ENCODE results near the gene ADGRL1.
A peak's percentile ranks its signal among the peaks of the same experiment; 100 is the strongest.

ADGRL1 gene

DNA sequence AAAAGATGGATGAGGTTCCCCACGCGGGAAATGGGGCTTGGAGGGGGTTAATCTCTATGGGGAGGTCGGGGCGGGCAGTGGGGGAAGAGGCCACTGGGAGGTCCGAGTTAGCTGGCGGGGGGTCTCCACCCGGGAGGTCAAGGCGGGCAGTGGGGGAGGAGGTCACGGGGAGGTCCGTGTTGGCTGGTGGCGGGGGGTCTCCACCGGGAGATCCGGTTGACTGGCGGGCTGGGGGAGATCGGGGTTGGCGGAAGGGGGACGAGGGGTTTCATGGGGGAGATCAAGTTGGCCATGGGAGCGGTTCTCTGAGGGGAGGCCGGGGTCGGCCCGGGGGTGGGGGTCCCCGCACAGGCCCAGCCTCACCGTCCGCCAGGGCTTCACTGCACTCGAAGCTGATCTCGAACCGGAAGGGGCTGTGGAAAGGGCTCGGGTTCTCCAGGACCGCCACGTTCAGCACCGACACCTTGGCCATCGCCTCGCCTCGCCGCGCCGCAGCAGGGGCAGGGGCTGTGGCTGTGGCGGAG lies 69.9 kb downstream of the ADGRL1 start:
- no peak for DNase-seq

DNA sequence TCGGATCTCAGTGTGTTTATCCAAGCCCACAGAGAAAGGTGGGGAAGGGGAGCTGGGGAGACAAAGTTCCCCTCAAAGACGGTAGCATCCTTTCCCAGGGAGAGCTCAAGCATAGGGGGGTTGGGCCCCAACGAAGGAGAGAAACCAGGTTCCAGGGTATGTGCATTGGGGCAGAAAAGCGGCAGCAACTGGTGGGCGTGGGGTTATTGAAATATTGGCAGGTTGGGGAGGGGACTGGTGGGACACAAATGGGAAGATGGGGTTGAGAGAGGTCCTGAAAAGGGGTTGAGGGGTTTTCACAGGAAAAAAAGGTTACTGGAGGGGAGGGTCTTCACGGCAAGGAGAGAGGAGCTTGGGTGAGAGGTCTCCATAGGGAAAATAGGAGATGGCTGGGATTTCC lies 70.6 kb downstream of the ADGRL1 start:
- no peak for DNase-seq

DNA sequence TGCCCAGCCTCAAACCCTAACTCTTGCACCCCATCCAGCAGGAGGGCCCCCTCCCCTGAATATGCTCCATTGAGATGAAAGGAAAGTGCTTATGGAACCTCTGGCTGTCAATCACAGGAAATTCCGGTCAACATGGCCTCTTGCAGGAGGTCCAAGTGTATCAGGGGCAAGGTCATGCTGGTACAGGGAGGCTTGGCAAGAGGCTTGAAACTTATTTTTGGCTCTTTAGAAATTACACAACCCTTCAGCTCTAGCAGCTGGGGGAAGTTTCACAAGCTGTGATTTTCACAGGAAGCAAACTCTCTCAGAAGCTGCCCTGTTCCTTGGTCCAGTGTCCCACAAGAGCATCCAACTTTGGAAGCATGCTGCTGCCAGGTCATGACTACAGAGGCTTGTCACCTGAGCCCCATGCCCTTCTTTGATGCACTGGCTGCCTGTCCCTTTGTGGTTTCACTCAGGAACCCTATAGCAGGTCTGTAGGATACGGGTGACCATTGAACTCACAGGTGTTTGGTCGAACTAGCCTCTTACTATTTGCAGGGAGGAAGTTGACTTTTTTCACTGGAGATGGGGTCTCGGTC lies 78.0 kb downstream of the ADGRL1 start:
- DNase-seq: no peak

DNA sequence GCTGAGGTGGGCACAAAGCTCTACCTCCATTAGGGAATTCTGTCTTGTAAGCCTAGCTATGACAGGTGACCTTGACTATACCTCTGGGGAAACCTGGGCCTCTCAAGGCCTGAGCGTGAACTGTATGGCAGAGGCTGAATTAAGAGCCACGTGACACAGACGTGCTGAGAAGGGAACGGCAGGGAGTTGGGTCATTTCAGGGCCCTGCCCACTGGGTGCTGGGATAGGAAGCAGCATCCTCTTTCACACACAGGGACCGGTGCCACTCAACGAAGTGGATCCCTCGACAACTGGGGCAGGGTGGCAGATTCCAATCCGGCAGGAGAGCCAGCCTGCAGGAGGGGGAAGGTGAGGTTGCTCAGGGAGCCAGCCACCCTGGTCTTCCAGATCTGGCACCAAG lies 78.8 kb downstream of the ADGRL1 start:
- DNase-seq: no peak

DNA sequence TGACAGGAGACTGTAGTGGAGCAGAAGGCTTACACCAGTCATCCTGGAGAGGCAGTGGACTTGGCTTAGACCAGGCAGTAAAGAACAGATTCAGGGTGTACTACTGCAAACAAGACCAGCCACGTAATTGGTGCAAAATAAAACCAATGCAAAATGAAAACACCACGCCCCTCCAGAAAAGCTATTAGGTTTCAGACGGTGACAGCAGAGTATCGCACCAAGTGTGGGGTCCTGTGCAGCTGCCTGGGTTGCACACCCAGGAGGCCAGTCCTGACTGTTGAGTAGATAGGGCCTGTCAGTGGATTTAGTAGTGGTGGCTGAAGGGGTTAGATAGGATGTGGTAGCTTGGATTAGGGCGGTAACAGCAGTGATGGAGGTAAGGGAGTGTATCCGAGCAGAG lies 83.0 kb downstream of the ADGRL1 start:
- no peak for DNase-seq

DNA sequence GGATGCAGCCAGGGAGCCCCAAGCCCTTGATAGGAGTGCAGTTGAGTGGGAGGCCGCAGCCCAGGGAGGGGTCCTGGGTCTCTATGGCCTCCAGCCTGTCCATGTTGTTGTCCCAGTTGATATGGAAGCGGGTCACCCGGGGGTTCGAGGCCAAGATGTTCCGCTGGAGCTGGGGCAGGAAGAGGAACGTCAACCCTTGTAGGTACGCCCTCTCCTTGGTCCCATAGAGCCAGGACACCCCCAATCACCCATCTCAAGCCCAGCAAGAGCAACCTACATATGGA lies 85.5 kb downstream of the ADGRL1 start:
- no peak for DNase-seq

DNA sequence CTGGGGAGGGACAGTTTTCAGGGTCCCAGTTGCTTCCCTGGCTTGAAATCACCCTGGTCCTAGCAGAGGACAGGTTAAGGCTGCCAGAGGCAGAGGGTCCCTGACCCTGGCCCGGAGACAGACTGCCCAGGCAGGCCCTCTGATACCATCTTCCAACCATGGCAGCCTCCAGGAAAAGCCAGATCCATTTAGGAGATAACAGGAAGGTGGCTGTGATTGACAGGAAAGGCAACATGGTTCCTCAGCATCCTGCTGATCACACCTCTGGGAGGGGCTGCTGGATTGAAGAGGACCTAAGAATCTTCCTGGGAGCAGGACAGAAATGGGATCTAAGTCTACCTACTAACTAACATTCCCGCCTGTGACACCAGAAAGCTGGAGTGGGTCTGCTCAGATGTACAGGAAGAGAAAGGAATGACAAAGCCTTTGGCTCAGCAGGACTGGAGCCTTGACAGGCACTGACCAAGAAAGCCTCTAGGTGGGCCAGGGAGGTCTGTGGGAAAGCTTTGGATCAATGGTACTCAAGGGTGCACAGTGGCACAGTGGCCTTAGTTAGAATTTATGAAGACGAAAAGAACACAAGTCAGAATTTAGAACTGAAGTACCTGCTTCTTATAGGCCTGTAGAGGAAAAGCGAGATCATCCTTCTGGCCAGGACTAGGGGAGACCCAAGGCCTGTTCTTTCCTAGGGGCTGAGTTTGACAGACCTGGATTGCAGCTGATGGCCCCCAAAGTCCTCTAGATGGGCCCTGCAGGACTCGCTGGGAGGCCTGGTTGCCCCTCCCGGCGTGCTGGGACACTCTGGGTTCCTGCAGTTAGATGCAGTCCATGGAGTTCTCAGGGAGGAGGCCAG lies 86.1 kb downstream of the ADGRL1 start:
- no peak for DNase-seq

DNA sequence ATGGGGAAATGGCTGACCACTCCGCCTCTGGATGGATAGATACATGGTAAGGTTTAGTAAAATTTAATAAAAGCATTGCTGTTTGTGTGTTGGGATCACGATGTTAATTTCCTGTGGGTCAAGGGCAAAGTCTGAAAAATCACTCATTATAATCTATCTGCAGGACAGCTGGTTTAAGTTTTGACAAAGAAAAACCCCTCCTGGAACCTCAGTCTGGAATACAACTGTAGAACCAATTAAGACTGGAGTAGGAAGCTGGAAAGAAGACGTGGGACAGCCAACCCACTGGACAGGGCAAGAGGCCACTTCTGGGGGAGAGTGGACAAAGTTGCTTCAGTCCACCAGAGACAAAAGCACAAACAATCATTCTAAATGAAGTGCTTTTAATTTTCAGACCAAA lies 86.8 kb downstream of the ADGRL1 start:
- no peak for DNase-seq

DNA sequence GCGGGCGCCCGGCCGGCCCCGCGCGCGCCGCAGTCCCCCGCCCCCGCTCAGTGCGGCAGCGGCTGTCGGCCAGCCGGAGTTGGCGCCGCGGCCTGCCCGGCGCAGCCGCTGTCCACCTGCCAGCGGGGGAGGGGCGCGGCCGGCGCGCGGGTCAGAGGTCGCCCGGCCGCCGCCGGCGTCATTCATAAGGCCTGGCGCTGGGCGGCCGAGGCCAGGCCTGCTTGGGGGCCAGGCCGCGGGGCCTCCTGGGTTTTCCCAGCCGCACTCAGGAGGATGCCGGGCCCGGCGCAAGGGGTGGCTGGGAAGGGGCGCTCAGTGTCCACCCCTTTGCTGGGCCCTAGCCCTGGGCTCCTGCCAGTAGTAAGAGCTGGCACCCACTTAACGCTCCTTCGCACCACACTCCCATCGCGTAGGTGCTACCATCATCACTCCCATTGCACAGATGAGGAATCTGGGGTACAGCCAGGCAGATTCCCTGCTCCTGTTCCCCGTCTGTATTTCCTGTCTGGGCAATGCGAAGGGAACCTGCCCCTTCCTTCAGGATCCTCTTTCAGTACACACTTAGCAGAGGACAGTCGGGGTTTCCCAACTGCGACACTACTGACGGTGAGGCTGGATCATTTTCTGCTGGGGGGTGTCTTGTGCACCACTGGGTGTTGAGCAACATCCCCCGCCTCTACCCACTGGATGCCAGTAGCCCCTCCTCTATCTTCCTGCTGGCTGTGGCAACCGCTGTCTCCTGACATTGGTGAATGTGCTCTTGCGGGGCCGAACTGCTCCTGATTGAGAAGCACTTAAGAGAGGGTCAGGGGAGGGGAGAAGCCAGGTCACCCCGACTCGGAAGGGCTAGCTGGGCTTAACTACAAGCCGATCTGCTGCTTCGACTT lies 87.6 kb downstream of the ADGRL1 start:
- peak; percentile 67 for DNase-seq

DNA sequence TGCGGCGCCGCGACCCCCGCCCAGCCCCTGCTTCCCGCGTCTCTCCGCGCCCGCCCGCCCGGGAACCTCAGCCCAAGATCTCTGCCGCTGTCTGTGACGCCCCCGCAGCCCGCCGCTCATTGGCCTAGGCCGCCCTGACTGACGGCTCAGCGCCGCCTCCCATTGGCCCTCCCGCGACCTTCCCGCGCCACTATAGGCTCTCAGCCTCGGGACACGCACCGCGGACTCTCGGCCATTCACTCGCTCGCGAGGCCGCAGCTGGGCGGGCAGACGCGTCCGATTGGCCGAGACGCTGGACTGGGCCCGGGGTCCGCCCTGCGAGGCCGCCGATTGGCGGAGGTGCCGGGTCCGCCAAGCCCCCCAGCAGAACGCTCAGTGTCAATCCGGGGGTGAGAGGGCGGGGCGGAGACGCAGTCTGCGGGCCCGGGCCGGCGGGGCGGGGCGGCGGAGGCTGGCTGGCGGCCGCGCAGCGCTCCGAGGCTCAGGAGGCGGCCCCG lies 88.3 kb downstream of the ADGRL1 start, which contains the start of gene PRKACA:
TSS of gene PRKACA (minus strand) at position 95 of the 497 bp plus-strand sequence. CDS start 215 bp downstream, outside the sequence.
- peak; percentile 99 for DNase-seq

DNA sequence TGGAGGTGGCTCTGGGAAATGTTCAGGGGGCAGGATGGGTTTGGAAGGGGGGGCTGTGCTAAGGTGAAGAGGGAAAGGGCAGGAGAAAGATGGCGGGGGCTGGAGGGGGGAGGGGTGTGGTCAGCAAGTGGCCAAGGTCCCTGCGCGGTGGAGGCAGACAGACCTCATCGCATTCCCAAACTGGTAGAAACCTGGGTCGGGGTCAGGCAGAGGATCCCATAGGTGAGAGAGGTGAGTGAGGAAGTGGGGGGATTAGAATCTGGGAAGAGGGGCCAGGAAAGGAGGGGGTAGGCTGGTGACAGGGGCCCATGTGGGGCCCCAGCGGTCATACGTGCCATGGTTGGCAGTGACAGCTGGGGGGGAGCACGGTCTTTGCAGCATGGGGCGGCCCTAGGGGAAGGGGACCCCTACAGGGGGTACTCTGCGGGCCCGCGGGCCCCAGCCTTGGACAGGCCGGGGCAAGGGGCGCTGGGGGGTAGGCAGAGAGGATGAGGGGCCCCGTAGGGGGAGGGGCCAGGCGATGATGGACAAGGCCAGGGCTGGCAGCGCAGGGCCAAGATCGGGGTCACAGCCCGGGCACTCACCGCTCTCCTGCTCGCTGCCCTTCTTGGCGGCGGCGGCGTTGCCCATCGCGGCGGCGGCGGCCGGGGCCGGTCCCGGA lies 88.9 kb downstream of the ADGRL1 start:
- peak; percentile 18 for DNase-seq

DNA sequence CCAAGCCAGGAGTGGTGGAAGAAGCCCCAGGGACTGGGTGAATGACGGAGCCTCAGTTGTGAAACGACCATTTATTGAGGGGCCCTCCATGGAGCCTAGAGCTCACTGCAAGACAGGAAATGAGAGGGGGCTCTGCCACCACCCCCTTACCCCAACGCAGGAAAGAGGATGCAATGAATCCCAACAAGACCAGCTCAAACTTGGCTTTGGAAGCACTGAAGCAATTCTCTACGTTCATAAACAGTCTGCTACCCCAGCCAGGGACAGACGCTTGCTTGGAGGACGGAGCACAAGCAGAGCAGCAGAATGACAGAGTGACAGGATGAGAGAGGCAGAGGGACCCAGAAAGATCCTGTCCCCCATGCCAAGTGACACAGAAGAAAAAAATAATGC lies 89.4 kb downstream of the ADGRL1 start:
- DNase-seq: no peak

DNA sequence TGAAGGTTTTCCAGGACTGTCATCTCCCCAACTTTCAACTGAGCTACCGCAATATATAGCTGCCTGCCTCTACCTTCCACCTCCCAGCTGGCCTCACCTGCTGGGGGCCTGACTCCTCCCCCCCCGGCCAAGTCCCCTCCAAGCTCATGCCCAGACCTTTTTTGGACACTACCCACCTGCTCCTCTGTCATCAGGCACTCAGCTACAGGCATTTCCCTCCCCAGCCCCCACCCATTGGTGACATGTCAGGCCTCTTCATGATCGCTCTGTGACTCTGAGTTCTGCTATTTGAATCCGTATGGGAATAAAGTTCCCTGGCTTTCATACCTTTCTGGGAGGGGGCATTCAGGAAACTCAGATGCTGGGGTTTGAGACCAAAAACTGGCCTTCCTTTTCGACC lies 90.2 kb downstream of the ADGRL1 start:
- DNase-seq: no peak

DNA sequence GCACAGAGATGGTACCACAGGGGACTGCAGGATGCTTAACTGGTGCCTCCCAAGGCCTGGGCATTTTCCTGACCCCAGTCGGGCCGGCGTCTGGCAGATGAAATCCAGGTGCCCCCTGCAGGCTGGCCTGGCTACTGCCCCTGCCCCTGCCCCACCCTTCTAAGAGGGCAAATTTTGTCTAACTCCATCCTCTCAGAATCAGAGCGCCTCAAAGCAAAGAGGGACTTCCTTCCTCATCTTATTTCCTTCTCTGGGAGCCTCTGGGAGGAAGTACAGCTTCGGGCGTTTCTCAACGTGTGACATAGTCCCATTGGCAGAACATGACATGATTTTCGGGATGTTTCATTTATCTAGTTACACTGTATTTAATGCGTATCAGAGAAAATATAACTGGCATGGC lies 91.1 kb downstream of the ADGRL1 start:
- DNase-seq: peak; percentile 63

DNA sequence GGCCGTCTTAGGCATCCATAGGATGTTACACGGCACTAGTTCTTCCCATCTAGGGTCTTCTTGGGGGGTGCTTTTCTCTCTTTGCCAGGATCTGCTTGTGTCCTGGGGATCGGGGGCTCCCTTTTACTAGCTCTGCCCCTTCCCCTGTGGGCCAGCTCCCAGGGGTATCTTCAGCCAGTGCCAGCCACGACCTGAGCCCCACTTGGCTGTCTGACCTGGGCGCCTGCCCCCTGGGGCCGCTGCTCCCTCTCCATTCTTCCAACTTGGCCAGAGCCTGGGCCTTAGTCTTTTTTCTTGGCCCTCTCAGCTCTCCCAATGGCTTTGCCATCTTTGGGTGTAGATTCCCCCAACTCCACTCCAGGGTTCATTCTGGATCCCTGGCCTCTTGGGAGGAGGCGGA lies 91.5 kb downstream of the ADGRL1 start:
- DNase-seq: no peak

DNA sequence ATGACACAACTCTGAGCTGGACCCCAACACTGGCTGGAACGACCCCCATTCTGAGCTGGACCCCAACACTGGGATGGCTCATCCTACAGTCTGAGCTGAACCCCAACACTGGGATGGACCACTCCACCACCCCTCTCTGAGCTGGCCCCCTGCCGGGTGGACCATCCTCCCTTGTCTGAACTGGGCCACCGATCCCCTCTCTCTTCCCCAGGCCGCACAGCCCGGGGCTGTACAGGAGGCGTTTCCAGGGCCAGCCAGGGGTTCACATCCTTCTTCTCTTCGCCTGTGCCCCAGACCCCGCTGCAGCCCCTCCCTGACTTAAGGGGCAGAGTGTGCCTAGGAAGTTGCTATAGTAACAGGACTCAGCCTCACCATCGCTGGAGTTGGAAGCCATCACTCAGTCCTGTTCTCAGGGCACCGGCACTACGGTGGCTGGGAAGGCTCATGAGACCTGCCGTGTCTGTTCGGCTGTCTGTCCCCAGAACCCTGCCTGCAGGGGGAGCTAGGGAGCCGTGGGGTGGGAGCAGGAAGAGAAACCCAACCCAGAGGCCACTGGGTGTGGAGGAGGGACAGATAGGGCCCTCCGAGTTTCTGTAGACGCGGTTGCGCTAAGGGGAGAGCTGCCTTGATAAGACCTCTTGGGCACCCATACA lies 92.1 kb downstream of the ADGRL1 start:
- peak; percentile 49 for DNase-seq

DNA sequence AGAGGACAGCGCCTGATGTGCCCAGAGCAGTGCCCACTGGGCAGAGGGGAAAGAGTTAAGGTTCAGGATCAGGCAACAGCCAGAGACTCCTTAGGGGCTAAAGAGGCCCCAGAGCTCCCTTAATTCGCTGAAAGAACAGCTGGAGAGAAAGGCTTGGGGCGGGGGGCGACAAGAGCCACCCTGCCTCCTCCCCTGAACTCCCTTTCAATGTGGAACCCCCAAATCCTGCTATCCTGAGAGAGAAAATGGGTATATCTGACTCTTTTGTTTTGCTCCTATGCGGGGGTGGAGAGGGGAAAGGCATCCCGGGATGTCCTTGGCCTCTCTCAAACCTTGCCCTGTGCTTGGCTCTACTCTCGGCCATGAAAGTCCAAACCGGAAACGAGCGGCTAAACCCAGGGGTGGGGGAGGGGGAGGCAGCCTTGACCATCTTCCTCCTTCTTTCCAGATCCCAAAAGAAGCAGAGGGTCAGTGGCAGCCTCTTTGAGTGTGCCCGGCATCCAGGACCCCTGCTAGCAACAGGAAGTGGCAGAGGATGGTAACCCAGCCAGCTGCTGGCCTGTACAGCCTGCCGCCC lies 93.1 kb downstream of the ADGRL1 start:
- no peak for DNase-seq

DNA sequence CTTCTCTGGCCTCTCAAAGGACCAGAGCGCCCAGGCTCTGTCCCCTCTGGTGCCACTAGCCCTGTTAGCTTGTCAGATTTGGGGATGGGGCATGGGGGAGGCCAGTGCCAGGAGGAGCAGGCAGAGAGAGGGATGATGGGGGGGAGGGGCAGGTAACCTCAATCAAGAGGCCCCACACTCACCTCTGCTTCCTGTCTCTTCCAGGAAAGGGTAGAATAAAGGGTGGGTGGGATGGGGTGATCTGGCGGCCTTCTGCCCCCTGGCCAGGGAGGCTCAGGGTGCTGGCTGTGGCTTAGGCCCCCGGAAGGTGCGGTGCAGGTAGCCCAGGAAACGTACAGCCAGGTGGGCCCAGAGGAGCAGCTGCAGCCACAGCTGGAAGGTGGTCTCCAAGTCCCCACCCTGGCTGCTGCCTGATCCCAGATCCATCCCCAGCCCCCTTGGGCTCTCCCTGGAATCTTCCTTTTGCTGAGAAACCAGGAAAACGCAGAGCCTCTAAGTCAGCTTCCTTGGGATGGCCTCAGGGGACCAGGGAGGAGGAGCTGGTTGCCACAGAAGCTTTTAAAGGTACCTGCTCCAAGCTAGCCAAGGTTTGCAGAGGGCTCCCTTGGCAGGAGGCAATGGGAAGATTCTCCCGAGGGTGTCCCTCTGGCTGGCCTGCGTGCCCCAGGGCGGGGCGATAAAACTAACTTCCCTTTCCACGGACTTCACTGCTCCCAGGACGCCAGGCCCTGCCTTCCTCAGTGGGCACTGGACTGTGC lies 93.7 kb downstream of the ADGRL1 start:
- no peak for DNase-seq

DNA sequence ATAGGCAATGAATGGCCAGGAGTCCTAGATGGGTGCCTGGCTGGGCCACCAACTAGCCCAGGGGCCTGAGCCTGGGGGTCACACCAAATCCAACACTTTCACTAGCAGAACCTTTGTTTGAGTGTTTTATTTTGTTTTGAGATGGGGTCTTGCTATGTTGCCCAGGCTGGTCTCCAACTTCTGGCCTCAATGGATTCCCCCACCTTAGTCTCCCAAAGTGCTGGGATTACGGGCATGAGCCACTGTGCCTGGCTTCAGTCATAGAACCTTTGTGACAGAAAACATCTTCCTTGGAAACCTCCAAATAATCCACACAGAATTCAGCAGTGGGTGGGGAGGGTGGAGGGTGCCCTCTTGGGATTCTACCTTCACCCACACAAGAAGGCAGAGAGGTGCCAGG lies 94.5 kb downstream of the ADGRL1 start:
- no peak for DNase-seq

DNA sequence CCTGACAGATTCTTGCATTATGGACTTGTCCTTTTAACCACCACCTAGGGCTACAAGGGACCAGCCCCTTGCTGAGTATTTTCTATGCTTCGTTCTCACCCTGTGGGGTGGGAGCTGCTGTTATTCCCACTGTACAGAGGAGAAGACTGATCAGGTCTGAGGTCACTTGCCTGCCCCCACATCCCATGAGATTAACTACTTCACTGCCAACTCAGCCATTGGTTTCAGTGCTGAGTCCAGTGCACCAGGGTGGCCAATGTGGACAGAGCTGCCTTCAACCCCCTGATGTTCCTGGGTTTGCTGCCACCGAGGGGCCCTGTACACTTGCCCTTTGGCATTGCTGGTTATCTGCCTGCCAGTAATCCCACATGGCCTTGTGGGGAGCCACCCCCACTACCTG lies 95.3 kb downstream of the ADGRL1 start:
- DNase-seq: no peak

Measured in CD4-positive, alpha-beta T cell treated with Interleukin-17A for 1 hour (primary cell).